Pancreas (tissue), 10 donors: ENCODE results near the gene DMP1. TPM values are rescaled to one million over a fixed set of nuclear protein-coding genes. Genes with fewer than 3 reads are reported as not detected.

Experiments
- ATAC-seq, 4 donors: fragments of 200-7000 bp; cut with Tn5 transposase; one replicate each; pipeline versions ENCODE4 v1.8.0 to v1.9.1; 2020; ENCODE audit warnings: mild to moderate bottlenecking in 4 of 4, moderate library complexity in 4 of 4
- DNase-seq, 6 donors: peaks; one replicate each; pipeline ENCODE4 v3.0.0-alpha.2; 2020
- FAIRE-seq: peaks from 2 replicates; lab custom pipeline; 2012; peaks lifted over from hg19 to GRCh38; lab: Jason Lieb, UNC
- H3K27ac ChIP-seq, 4 donors: fragments of 200-600 bp; sonication (generic); 1 replicate in 3 of 4; 2 replicates in 1 of 4; pipeline versions ENCODE4 v1.5.0 to v1.8.0; 2020
- H3K27me3 ChIP-seq, 4 donors: fragments of 200-600 bp; one replicate each; pipeline ENCODE4 v1.8.0; 2021
- H3K36me3 ChIP-seq, 3 donors: fragments of 200-600 bp; sonication (generic) in 1 of 3; one replicate each; pipeline versions ENCODE4 v1.5.0 to v1.8.0; 2020 to 2021
- H3K4me1 ChIP-seq, 3 donors: fragments of 200-600 bp; one replicate each; pipeline ENCODE4 v1.8.0; 2021
- H3K4me3 ChIP-seq, 4 donors: fragments of 200-600 bp; sonication (generic) in 2 of 4; one replicate each; pipeline versions ENCODE4 v1.5.0 to v1.8.0; 2020 to 2021
- H3K9me3 ChIP-seq, 4 donors: fragments of 200-600 bp; one replicate each; pipeline ENCODE4 v1.8.0; 2021
- CTCF ChIP-seq, 4 donors: fragments of 200-600 bp; sonication (generic) in 3 of 4; IDR thresholded peaks; one replicate each; pipeline versions ENCODE4 v1.5.0 to v1.8.0; 2021; ENCODE audit warnings: antibody characterized with exemption in 4 of 4
- WGBS, 2 donors: extraction: QIAGEN DNeasy Blood & Tissue Kit; methylation state at CpG; one replicate each; pipeline ENCODE4 v1.1.7; 2013; 5-methylcytosine and 5-hydroxymethylcytosine counted together
- intact Hi-C, 3 donors: fragments of 100-400 bp; cut with DNase I; formaldehyde crosslinking; loops; one replicate each; pipeline versions ENCODE4 v1.11.1 to v1.14.2; 2022
- polyA plus RNA-seq, 2 donors: library from polyadenylated mRNA; stranded (reverse); fragments of 200-250 nt; gene quantifications; one replicate each; pipeline ENCODE4 v1.2.3, GENCODE V29; 2013
- total RNA-seq, 6 donors: library from RNA; stranded (reverse); fragmentation: NEBNext Ultra II Directional in 4 of 6; extraction: Animal tissue kit (Norgen Biotek cat#: 25700) in 4 of 6; gene quantifications; one replicate each; pipeline versions ENCODE4 v1.2.1 to v1.2.4, GENCODE V29; 2021 to 2023
- donor health status: healthy with polysubstance abuse.
- donor health status: DM: no; HTN: no; CAD: no; lungs with moderate emphysema.
- donor health status: DM: no; HTN: no; CAD: no.
- donor health status: control.
- donor health status: control.
- donor health status: Bipolar disorder and iron deficiency.
- donor health status: DM: yes; HTN: yes; CAD: no.
- donor health status: DM: no; HTN: no; CAD: no.
- donor health status: DM: no; HTN: no; CAD: no.
- donor health status: DM: yes; HTN: yes; CAD: no.

Gene DMP1
- total and polyA plus RNA-seq, 8 donors = 0.02 TPM; not detected in 7

GRCh38 chr4:87697272-87697671 lies 47.2 kb downstream of the DMP1 start:
- Histone ChIP-seq H3K36me3 (no peaks in the 10 kb centered on the region), H3K27me3 (no peaks in the 10 kb centered on the region), H3K4me1 (no peaks in the 10 kb centered on the region), H3K4me3 (no peak overlapping the region), H3K27ac (no peak overlapping the region), H3K9me3 (no peaks in the 10 kb centered on the region)
- DNase-seq = no peak
- ATAC-seq = no peak
- no peak for FAIRE-seq
- TF ChIP-seq CTCF (IDR thresholded peaks at IDR 0.05) = no peak
- WGBS, 2 donors = 61 to 79% methylated on average over 5 of the region's 5 CpGs
- intact Hi-C loops = no loop called here

GRCh38 chr4:87697945-87698344 lies 47.9 kb downstream of the DMP1 start:
- DNase-seq (no peak), ATAC-seq (no peak), FAIRE-seq (no peak)
- intact Hi-C loops = no loop called here
- Histone ChIP-seq H3K27me3 (no peaks in the 10 kb centered on the region), H3K36me3 (no peaks in the 10 kb centered on the region), H3K4me3 (no peak overlapping the region), H3K4me1 (no peaks in the 10 kb centered on the region), H3K9me3 (no peaks in the 10 kb centered on the region), H3K27ac (no peak overlapping the region)
- WGBS, 2 donors = 78 to 84% methylated on average over 2 of the region's 2 CpGs
- TF ChIP-seq CTCF (IDR thresholded peaks at IDR 0.05) = no peak

GRCh38 chr4:87698394-87698793 lies 48.3 kb downstream of the DMP1 start:
- no peak overlapping the region for H3K4me3 ChIP-seq
- intact Hi-C loops = no loop called here
- no peaks in the 10 kb centered on the region for H3K36me3 ChIP-seq
- no peak overlapping the region for H3K27ac ChIP-seq
- no peaks in the 10 kb centered on the region for H3K27me3 ChIP-seq
- no peaks in the 10 kb centered on the region for H3K4me1 ChIP-seq
- ATAC-seq (no peak), DNase-seq (no peak), FAIRE-seq (no peak)
- no peak for TF ChIP-seq CTCF (IDR thresholded peaks at IDR 0.05)
- 79 to 97% methylated on average over 2 of the region's 2 CpGs for WGBS, 2 donors
- no peaks in the 10 kb centered on the region for H3K9me3 ChIP-seq

GRCh38 chr4:87704001-87704400 lies 53.9 kb downstream of the DMP1 start:
- intact Hi-C loops = no loop called here
- 84 to 95% methylated on average over 3 of the region's 3 CpGs for WGBS, 2 donors
- Histone ChIP-seq H3K9me3 (no peaks in the 10 kb centered on the region), H3K36me3 (no peaks in the 10 kb centered on the region), H3K27me3 (no peaks in the 10 kb centered on the region), H3K4me1 (no peaks in the 10 kb centered on the region), H3K4me3 (no peak overlapping the region), H3K27ac (no peak overlapping the region)
- ATAC-seq (peak in 1 of 4 donors; percentile 40), FAIRE-seq (no peak), DNase-seq (no peak)
- no peak for TF ChIP-seq CTCF (IDR thresholded peaks at IDR 0.05)

GRCh38 chr4:87707279-87707918 lies 57.3 kb downstream of the DMP1 start:
- H3K27ac ChIP-seq = no peak overlapping the region
- ATAC-seq (no peak), DNase-seq (no peak), FAIRE-seq (no peak)
- H3K9me3 ChIP-seq = no peaks in the 10 kb centered on the region
- no peaks in the 10 kb centered on the region for H3K4me1 ChIP-seq
- no peaks in the 10 kb centered on the region for H3K27me3 ChIP-seq
- 68 to 71% methylated on average over 4 of the region's 4 CpGs for WGBS, 2 donors
- intact Hi-C loops = no loop called here
- no peaks in the 10 kb centered on the region for H3K36me3 ChIP-seq
- no peak for TF ChIP-seq CTCF (IDR thresholded peaks at IDR 0.05)
- H3K4me3 ChIP-seq = no peak overlapping the region
